Stimulated activated CD4-positive, alpha-beta T cell treated with anti-CD3 and anti-CD28 coated beads, Interleukin-4, amount 100 ng/mL, for 4 hours (primary cell): ENCODE results near the gene STUB1.
A peak's percentile ranks its signal among the peaks of the same experiment; 100 is the strongest.

Experiments
- DNase-seq, 2 experiments: peaks; one replicate each; pipeline ENCODE4 v3.0.0-alpha.2; 2020

The STUB1 gene

DNA sequence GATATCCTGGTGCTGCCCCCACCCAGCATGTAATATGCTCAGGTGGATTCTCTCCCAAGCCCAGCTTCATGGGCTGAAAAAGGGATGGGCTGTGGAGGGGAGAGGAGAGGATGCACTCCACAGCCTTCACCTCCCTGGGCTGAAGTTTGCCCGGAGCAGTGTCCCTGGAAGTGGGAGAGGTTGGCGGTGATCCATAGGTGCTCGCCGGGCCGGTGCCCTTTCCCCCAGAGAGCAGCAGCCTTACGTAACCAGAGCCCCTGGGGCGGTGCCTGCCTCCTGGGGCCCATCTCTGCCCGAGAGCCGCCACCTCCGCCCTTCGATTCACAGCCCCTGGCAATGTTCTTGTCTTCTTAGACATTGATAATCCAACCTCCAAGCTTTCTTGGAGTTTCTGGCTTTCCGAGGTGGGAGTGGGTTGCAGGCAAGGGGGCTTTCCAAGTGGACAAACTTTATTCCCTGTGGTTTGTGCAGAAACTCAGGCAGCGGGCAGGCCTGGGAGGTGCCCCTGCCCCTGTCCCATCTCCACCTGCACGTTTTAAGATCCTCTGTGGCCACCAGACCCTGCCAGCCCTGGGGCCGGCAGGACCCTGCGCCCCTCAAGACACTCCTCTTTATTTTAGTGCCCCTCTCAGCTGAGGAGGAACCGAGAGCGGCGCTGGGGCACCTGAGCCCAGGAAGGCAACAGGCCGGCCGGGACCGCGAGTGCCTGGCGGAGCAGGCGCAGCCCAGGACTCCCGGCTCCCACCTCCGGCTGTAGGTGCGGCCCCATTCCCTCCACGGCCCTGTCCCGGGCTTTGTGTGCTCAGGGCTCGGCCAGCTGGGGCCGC is 34.1 kb upstream of the STUB1 start:
- no peak for DNase-seq

DNA sequence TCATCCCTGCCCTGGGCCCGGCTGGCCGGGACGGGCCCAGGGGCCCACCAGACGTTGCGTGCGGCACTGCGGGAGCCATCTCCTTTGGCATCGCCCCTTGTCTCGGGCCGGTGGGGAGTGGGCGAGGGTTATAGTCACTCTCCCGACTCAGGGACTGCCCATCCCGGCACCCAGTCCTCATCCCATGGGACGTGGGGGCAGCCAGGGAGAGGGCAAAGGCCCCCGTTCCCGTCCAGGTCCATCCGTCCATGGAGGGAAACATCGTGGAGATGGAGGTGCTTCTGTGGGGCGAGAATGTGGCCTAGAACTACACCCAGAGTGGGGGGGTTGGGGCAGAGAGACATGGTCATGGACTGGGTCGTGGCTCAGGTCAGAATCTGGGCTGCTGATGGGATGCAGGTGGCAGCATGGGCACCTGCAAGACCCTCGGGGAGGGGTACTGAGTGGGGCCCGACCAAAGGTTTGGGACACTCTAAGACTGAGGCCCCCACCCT is 33.5 kb upstream of the STUB1 start:
- DNase-seq, result no peak

DNA sequence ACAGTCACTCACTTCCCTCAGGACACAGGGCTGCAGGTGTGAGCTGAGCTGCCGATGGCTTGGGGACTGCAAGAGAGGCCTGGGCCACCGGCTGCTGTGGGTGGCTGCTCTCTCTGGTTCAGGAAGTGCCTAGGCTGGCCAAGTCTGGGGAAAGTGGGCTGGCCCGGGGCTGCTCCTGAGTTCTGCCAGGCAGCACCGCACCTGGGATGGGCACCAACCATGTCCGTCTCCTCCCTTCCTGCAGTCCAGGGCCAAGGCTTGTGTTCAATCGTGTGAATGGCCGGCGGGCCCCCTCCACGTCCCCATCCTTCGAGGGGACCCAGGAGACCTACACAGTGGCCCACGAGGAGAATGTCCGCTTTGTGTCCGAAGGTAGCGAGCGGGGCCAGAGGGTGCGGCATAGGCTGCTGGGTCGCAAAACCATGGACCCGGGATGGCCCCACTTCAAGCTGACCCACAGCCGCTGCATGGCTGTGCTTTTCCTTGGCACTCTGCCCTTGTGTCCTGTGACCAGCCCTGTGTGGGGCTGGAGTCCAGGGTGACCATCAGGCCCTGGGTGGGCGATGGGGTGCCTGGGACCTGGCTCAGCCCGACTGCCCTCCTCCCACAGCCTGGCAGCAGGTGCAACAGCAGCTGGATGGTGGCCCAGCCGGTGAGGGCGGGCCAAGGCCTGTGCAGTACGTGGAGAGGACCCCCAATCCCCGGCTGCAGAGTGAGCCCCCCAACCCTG is 32.9 kb upstream of the STUB1 start:
- no peak for DNase-seq

DNA sequence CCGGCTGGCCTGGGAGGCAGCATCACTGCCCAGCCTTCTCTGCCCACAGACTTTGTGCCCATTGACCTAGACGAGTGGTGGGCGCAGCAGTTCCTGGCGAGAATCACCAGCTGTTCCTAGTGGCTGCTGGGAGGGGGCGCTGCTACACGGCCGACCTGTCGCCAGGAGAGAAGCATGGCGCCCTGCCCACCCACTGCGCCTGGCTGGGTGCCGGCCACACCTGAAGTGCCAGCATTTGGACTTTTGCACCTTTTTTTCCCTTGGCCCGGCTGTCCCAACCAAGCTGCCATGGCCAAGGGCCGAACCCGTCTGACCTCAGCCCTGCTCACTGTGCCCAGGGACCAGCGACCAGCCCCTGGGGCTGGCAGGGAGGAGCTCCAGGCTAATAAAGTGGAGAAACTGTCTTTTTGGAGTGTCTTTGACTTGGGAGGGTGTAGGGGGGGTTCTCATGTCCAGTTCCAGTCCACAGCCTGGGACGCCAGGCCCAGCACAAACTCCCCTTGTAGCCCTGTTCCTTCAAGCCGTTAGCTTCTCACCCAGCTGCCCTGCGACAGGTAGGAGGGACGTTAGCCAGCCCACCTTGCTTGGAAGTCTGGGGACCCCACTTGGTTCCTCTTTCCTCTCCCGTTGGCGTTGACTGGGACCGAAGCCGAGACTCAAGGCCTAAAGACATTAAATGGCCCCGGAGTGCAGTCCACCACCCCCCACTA is 32.0 kb upstream of the STUB1 start:
- peak; percentile 27 to 54 for DNase-seq

DNA sequence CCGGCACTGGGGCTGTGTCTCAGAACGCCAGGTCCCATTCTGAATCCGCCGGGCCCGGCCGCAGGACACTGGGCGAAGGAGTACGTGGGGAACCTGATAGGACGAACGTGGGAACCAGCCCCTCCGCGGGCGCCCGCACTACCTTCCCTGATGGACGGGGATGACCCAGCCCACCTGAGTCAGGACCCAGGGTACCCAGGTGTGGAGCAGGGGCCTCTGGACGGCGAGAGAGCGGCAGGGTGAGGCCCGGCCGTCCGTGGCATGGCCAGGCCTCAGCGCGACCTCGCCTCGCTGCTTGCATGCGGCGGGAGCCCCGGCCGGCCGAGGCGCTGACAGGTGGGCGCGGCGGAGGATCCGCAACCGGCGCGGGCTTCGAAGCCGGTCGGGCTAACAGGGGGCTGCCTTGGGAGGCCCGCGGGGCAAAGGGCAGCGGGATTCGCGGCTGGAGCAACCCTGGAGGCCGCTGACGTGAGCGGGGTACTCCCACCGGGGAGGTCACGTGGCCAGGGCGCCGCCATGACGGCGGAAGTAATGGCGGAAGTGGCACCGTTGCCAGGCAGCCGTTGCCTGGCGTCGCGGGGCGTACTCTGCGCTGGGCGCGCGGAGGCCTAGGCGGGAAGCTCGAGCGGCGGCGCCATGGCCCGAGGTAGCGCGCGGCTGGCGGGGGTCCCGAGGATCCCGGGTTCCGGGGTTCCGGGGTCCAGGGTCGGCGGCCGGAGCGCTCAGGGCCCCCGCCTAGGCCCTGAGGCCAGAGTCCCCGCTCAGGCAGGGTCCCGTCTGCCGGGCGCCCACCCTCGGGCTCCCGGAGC is 31.2 kb upstream of the STUB1 start, which contains the start of gene WDR90:
WDR90 (plus strand) TSS at position 585 of the 809 bp plus-strand sequence; CDS start at position 637, 52 bp downstream.
- DNase-seq, result peak; percentile 91 to 92

DNA sequence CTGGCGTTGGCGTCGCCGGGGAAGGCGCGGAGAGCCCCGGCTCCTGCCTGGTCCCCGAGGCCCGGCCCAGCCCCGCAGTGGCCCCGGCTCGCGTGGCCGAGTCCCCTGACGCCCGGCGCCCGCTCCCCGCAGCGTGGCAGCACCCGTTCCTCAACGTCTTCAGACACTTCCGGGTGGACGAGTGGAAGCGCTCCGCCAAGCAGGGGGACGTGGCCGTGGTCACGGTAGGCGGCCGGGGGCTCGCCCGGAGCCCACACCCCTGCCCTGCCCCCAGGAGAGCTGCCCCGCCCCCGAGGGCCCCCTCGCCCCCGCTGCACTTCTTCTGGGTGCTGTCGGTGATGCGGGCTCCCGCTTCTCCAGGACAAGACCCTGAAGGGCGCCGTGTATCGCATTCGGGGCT is 30.6 kb upstream of the STUB1 start:
- no peak for DNase-seq

DNA sequence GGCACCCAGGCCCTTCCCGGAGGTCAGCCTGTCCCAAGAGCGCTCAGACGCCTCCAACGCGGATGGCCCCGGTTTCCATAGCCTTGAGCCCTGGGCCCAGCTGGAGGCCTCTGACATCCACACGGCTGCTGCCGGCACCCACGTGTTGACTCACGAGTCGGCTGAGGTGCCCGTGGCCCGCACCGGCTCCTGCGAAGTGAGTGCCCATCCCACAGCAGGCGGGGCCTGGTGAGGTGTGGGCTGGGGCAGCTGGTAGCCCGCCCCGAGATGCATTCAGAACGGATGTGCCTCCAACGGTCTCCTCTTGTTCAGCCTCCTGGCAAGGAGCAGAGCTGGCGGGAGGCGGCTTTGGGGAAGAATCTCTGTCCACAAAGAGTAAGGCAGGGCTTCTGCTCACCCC is 28.4 kb upstream of the STUB1 start:
- no peak for DNase-seq

DNA sequence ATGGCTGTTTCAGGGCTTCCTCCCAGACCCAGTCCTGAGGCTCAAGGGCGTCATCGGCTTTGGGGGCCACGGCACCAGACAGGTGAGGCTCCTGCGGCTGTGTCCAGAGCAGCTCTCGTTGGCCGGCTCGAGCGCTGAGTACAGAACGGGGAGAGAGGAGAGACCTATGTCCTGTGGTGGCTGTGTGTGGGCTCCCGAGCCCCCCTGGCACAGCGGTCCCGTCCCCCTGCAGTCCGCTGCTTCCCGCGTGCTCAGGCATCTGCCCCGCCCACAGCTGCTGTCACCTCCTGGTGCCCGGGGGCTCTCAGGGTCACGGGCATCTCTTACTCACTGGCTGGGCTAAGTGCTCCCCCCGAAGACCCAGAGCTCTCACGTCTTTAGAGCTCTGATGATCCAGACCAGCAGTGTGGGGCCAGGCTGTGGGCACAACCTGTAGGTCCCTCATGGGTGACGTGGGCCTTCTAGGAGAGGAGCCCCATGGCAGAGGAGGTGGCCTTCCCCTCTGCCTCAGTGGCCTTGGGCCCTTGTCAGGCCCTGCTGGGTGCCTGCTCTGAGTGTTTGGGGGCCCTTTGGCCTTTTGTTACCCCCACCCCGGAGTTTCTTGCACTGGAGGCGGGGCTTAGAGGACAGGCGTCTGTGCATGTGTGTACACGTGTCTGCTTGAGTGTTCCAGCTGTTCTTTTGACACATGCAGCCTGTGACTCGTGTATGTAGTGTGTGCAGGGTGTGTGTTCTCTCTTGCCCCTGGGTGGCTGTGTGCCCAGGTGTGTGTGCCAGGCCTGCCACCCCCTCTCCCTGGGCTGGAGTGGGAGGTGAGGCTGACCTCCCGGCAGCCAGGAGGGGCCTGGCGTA is 27.5 kb upstream of the STUB1 start:
- no peak for DNase-seq

DNA sequence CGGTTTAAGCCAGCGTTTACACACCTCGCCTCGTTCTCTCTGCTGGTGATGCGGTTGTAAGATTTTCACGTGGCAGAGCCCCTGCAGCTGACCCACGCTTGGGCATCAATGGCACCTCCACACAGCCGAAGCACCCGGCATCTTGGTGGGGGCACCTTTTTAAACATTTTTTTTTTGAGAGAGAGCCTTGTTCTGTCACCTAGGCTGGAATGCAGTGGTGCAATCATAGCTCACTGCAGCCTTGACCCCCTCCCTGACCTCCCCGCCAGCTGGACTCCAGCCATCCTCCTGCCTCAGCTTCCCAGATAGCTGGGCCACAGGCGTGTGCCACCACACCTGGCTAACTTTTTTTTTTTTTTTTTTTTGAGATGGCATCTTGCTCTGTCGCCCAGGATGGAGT is 26.2 kb upstream of the STUB1 start:
- DNase-seq, result no peak

DNA sequence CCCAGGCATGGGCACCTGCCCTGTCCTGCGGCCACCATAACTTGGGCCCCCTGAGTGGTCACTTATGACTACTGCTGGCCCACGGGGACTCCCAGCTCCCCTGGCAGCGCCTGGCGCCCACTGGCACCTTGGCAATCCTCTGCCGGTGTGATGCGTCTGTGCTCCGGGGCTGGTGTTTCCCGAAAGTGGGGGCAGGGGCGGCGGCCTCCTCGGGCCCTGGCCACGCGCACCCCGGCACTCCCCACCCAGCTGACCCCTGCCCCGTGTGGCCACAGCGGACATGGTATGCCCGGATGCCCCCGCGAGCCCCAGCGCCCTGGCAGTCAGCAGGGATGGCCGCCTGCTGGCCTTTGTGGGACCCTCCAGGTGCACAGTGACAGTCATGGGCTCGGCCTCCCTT is 22.7 kb upstream of the STUB1 start:
- DNase-seq, result no peak

DNA sequence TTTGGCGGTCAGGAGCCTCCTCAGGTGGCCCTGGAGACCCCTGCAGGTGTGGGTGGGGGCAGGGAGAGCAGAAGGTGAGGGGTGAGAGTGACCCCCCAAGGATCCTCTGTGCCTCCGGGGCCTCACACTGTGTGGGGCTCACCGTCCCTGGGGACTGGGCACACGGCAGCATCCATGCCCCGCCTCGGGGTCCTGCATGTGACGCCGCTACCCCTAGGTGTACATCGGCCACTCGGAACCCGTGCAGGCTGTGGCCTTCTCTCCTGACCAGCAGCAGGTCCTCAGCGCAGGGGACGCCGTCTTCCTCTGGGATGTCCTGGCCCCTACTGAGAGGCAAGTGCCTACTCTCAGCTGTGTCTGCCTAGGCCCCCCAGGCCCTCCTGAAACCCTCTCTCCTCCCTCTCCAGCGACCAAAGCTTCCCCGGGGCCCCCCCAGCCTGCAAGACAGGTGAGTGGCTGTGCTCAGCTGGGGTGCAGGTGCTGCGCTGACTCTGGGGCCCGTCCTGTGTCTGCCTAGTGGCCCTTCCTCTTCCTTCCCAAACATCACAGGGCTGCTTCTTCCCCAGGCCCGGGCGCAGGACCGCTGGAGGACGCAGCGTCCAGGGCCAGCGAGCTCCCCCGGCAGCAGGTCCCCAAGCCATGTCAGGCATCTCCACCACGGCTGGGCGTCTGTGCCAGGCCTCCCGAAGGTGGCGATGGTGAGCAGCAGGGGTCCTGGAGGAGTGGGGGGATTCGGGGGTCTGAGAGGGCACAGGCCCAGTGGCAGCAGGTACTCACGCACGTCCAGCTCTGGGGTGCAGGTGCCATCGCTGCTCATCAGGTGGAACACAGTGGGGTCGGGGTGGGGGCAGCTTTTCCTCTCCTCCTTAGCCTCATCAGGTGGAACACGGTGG is 21.3 kb upstream of the STUB1 start:
- no peak for DNase-seq

DNA sequence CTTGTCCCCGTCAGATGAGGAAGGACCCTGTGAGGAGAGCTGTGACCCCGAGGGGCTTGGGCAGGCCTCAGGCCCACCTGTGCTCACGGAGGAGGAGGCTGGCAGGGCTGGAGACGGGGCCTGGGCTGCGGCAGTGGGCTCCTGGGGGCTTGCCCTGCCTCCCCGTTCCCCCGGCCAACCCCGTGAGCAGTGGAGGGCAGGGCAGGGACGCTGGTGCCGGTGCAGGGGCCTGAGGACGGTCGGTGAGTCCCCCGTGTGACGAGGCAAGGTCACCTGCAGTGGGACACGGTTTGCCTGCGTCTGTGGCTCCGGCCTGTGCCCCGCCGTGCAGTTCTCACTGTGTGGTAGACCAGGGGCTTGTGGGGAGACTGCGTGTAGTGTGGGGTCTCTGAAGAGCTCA is 20.6 kb upstream of the STUB1 start:
- no peak for DNase-seq

DNA sequence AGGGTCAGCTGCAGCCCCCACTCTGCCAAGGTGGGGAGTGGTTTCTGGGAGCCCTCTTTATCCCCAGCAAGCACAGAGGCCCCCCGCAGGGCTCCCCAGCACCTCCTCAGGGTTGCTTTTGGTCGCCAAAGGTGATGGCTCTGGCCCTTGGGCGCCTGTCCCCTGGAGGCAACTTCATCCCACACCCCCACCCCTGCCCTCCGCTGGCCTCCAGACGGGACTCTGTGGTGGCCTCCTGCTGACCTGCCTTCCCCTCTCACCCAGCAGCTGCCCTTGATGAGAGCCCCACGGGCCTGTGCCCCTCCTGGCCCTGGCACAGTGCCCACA is 20.1 kb upstream of the STUB1 start:
- no peak for DNase-seq

DNA sequence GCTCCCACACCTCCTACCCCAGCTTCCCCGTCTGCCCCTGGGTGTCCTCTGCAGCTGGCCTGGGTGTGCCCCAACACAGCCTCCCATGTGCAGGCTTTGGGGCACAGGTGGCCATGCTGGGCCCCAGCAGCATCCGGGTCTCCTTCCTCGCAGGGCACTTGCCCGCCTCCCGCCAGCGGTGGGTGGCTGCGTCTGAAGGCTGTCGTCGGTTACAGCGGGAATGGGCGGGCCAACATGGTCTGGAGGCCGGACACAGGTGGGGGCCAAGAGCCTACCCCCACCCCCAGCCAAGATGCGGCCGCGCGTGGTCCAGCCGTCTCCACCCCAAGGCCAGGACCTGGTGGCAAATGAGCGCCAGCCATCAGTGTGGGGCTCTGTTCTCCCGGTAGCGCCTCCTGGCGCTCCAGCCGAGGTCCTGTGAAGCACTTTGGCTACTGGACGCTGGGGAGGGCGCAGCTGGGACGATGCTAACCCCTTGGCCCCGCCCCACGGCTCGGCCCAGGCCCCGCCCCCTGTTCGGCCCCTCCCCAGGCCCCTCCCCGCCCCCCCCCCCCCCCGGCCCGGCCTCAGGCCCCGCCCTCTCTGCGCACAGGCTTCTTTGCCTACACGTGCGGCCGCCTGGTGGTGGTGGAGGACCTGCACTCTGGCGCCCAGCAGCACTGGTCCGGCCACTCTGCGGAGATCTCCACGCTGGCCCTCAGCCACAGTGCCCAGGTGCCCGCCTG is 19.6 kb upstream of the STUB1 start:
- peak; percentile 56 to 70 for DNase-seq

DNA sequence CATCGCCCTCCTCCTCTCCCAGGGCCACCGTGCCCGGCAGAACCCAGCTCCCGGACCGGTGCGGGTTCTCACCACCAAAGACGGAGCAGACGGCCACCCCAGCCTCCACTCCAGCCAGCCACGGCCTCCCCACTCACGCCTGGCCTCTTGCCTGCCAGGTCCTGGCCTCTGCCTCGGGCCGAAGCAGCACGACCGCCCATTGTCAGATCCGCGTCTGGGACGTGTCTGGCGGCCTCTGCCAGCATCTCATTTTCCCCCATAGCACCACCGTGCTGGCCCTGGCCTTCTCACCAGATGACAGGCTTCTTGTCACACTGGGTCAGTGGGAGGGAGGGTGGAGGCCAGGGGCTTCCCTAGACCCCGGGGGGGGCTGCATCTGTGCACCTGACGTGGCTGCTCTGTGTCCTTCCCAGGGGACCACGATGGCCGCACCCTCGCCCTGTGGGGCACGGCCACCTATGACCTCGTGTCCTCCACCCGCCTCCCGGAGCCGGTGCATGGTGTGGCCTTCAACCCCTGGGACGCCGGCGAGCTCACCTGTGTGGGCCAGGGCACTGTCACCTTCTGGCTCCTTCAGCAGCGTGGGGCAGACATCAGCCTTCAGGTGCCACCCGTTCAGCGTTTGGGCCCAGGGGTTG is 18.9 kb upstream of the STUB1 start:
- no peak for DNase-seq

DNA sequence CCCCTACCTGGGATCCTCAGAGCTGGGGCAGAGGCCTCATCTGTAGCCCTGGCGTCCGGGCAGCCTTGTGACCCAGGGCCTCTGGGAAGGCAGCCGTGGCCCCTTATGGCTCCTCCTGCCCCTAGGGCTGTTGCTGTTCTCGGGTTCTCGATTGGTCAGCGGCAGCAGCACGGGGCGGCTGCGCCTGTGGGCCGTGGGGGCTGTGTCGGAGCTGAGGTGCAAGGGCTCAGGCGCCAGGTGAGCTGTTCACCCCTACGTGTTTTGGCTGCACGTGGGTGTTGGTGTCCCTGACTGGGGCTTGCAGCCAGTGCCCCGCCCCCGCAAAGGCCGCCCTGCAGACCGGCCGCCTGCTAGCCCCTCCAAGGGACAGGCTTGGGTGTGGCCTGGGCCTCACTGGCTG is 18.1 kb upstream of the STUB1 start:
- DNase-seq, result no peak

DNA sequence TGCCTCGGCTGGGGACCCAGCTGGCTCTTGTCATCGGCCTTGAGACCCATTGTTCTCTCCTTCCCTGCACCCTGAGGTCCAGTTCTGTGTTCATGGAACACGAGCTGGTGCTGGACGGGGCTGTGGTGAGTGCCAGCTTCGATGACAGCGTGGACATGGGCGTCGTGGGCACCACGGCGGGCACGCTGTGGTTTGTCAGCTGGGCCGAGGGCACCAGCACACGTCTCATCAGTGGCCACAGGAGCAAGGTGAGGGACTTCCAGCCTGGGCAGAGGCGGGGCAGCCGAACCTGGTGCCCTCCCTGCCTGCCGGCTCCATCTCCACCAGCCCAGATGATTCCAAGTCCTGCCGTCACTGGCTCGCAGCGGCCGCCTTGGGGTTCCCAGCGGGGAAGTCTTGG is 17.6 kb upstream of the STUB1 start:
- no peak for DNase-seq

DNA sequence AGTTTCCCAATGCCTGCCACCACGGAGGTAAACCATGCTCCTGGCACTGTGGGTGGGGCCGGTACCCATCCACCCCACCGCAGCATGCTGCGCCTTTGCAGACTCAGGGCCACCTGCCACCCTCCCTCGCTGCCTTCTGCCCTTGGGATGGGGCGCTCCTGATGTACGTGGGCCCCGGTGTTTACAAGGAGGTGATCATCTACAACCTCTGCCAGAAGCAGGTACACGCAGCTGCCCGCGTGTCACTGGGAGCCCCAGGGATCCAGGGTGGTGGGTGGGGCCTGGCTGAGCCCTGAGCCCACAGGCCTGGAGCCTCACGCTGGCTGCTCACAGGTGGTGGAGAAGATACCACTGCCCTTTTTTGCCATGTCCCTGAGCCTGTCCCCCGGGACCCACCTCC is 13.6 kb upstream of the STUB1 start:
- DNase-seq, result no peak

DNA sequence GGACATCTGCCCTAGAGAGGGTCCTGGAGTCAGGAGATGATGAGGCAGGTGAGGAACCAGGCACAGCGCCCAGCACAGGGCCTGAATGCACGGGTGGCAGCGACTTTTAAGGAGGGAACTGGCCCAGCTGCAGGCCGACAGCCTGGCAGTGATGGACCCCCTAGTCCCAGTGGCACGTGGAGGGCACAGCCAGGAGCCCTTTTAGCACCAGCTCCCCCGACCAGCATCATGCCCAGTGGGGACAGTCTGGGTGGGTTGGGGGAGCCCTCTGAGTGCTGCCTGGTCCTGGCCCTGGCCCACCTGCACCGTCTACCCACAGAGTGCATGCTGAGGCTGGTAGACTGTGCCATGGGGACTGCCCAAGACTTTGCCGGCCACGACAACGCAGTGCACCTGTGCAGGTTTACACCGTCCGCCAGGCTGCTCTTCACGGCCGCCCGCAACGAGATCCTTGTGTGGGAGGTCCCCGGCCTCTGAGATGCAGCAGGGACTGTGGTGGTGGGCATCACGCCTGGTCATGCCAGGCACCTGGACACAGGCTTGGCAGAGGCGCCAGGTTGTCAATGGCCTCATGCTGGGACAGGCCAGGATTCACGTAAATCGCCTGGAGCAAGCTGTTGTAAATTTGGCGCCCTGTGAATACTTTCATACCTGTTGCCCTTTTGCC is 13.0 kb upstream of the STUB1 start:
- no peak for DNase-seq
